Stimulated activated CD4-positive, alpha-beta T cell treated with anti-CD3 and anti-CD28 coated beads, Interleukin-1b, Interleukin-23, amount 100 ng/mL, for 1 hour (primary cell): ENCODE results near the gene HTR4.
"Not testable (repeated sequence)": the region's sequence is repeated elsewhere in the genome, so short reads cannot be mapped to it uniquely, and the experiment has no call there.

Experiments used
- DNase-seq, 2 donors: peaks; one replicate each; pipeline ENCODE4 v3.0.0-alpha.2; 2020; ENCODE audit warnings: low read depth in 2 of 2

The HTR4 gene

DNA sequence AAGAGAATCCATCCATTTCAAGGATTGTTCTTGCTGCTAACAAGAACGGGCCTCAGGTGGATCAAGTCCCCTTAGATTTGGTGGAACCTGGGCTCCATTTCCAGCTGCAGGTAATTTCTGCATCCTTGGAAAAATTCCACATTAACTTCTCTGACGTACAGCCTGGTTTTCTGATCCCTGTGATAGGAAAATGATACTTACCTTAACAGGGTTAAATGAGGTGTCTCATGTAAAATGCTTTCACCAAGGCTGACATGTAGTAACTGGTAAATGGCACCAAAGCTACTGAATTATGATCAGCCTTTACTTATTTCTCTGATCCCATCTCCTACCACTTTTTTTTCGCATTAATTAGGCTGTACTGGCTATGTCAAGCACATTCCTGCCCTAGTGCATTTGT lies 176.9 kb downstream of the HTR4 start:
- no peak for DNase-seq

- DNase-seq, result no peak
Observed at GRCh38 chr5:148476302-148476701, 178.0 kb downstream of the HTR4 start.

DNA sequence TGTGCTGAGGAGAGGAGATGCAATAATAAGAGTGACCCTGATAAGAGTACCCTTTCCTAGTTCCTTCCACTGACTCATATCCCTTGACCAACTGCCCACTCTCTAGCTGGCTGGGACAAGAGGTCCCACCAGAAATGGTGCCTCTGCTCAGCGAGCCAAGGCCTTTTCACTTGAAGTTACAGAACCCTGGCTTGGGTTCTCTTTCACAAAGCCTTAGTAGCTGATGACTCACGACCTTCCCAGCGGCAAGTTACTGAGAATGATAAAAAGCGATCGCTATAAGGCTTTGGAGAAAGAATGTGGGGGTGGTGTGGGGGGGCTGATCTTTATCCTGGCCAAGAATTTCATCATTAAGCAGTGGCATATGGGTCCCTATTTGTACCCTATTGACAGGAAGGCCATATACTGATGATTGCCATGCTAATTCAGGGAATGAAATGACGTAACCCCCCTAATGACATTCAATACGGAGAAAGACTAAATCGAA lies 180.3 kb downstream of the HTR4 start:
- DNase-seq, result no peak

DNA sequence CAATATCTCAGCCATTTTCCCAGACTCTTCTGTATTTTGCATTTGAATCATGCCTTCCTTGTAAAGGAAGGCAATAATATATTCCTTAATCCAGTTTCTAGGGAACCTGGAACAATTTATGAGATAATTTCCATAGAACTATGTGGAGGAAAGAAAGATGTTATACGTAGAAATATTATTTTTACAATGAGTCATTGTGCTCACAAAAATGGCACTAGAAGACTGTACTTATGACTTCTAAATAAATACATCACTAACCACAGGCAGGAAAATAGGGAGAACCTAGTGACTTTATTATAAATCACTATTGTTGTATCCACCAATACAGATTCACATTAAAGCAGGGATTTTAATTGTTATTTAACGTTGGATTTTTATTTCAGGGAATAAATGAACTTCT lies 182.9 kb downstream of the HTR4 start:
- no peak for DNase-seq

- DNase-seq, result no peak
Observed at GRCh38 chr5:148469501-148469935, 184.8 kb downstream of the HTR4 start.

DNA sequence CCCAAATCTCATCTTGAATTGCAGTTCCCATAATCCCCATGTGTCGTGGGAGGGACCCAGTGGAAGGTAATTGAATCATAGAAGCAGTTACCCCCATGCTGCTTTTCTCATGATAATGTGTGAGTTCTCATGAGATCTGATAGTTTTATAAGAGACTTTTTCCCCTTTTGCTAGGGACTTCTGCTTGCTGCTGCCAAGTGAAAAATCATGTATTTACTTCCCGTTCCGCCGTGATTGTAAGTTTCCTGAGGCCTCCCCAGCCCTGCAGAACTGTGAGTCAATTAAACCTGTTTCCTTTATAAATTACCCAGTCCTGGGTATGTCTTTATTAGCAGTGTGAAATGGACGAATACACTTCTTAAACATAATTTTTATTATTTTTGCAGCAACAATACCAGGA lies 185.6 kb downstream of the HTR4 start:
- DNase-seq, result not testable (repeated sequence)

- no peak for DNase-seq
Observed at GRCh38 chr5:148467958-148468357, 186.4 kb downstream of the HTR4 start.

- no peak for DNase-seq
Observed at GRCh38 chr5:148466236-148466580, 188.1 kb downstream of the HTR4 start.

- DNase-seq, result no peak
Observed at GRCh38 chr5:148465381-148466235, 188.7 kb downstream of the HTR4 start.

DNA sequence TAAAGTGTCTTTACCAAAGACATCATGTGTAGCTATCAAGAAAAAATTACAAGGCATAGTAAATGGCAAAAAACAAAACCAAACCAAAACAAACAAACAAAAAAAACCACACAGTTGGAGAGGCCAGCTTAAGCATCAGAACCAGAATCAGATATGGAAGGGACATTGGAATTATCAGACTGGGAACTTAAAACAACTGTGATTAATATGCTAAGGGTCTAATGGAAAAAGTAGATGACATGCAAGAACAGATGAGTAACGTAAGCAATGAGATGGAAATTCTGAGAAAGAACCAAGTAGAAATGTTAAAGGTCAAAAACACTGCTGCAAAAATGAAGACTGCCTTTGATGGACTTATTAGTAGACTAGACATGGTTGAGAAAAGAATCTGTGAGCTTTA lies 194.7 kb downstream of the HTR4 start:
- no peak for DNase-seq

DNA sequence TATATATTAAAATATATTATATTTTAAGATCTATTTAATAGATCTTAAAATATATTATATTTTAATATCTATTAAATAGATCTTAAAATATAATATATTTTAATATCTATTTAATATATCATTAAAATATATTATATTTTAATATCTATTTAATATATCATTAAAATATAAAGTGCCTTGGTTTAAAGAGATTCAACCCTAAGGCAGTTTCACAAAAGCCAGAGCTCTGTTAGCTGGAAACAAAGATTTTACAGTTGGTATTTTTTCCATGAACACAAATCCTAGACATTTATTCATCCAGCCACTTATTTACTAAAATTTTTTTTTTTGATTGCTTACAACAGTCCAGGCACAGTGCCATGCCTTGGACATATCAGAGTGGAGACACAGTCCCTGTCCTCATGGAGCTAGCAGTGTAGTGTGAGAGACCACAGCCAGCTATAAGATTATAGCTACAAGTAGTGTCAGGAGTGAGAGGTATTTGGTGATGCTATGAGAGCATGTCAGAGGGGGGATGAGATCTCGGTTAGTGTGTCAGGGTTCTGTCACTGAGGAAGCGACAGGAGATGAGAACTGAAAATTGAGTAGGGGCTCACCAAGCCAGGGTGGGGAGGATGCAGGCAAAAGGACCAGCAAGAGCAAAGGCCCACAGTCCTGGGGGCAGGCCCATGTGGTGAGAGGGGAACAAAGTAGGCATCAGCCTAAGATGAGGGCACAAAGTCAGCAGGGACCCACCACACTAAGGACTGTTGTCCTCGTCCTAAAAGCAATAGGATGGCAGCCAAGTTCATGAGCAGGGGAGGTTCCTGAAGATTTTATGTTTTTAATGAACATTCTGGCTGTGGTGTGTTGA lies 196.1 kb downstream of the HTR4 start:
- DNase-seq, result no peak

- no peak for DNase-seq
Observed at GRCh38 chr5:148457183-148457620, 197.1 kb downstream of the HTR4 start.

GRCh38 chr5:148455185-148455584 lies 199.1 kb downstream of the HTR4 start:
- no peak for DNase-seq

DNA sequence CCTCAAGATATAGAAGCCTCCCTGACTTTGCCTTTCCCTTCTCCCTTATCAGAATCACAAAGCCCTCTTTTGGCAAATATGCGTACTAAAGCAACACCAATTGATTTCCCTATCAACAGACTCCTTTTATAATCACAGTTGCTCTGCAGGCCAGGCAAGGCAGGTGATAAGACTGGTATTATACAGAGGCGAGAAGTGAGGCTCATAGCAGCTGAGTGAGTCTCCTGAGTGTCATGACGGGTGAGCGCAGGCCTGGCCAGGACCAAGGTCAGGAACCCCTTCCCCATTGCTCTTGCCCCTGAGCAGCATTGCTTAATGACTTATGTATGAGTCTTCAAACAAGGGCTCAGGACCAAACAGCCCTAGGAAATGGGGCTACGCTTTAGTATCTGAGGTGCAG lies 199.8 kb downstream of the HTR4 start:
- no peak for DNase-seq

GRCh38 chr5:148452499-148453193 lies 201.7 kb downstream of the HTR4 start:
- DNase-seq, result no peak

DNA sequence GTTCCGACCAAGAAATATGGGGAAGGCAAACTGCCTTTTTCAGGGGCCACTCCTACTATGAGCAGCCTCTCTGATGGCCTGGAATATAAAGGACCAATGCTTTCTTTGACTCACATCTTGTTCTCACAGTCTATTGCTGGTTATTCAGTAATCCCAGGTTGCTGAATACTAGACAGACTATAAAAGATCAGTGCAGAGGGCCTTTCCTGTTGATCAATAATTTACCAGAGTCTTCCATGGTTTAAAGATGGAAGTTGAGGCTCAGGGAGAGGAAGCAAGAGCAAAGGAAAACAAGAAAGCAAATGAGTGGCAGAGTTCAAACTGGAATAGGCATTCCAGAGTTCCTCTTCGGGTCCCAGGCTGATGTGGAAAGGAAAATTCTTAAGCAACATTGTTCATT lies 207.7 kb downstream of the HTR4 start:
- DNase-seq, result no peak

DNA sequence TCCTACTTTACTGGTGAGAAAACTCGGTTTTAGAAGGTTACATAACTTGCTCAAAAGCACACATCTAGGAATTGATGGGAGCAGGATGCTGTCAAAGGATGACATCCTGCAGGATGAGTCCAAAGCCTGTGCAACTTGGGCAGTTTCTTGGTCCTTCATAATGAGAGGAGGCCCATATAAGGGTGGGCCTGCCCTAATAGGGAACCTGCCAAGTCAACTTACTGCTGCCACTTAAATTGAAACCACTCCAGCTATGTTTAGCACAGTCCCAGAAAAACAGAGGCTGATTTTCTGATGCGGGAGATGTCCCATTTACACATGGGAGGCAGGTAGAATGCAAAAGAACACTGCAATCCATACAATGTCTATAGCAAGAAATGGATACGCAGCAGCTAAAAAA lies 208.7 kb downstream of the HTR4 start:
- DNase-seq, result no peak

GRCh38 chr5:148443998-148444397 lies 210.3 kb downstream of the HTR4 start:
- peak; percentile 3 to 7 for DNase-seq

DNA sequence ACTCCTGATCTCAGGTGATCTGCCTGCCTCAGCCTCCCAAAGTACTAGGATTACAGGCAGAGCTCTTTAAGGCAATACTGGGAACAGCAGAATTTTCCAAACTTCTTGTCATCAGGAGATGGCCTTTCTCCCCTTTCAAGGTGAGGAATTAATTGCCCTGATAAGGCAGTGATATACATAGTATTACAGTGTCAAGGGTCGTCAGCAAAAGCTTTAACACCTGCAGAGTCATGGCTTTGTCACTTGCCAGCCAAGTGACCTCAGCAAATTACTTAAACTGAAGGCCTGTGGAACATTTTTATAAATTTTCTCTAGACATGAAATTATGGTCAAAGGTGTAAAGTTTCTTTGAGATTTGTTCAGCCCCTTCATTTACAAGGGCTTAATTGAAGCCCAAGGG lies 211.1 kb downstream of the HTR4 start:
- DNase-seq, result no peak

DNA sequence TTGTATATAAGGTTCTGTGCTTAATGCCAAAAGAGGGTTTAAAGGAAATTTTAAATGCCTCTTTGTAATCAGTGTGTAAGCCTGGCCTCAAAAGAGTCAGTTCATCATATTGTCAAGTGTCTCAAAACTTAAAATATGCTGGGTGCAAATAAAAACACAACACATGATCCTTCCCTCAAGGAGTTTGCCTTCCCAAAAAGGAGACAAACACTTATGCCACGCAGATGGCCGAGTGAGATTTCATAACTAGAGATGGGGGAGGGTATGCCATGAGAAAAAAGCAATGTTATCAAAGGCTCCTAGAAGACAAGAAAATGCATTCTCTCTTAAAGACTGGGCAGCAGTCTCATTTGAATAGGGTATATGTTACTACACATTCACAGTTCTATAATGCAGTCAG lies 215.4 kb downstream of the HTR4 start:
- no peak for DNase-seq

GRCh38 chr5:148437249-148437648 lies 217.1 kb downstream of the HTR4 start:
- no peak for DNase-seq

DNA sequence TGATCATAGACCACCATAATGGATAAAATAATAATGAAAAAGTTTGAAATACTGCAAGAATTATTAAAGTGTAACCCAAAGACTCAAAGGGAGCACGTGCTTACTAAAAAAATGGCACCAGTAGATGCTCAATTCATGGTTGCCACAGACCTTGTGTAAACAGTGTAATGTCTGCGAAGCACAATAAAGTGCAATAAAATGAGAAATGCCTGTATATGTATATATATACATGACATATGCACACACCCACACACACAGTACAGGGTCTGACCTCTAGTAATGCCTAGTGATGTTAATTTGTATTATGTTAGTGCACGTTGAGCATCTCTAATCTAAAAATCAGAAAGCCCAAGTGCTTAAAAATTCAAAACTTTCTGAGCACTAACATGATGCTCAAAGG lies 218.3 kb downstream of the HTR4 start:
- no peak for DNase-seq
